T-cell (primary cell): ENCODE results near the gene RTN4RL2. TPM values are rescaled to one million over a fixed set of nuclear protein-coding genes. Genes with fewer than 3 reads are reported as not detected.

ENCODE experiments used
- ATAC-seq, 4 experiments: fragments of 200-7000 bp in 3 of 4; fragments of 150-1000 bp in 1 of 4; cut with Tn5 transposase; replicated peaks in 1 of 4; 1 replicate in 3 of 4; 2 replicates in 1 of 4; pipeline ENCODE4 v1.10.0; 2021; ENCODE audit warnings: moderate library complexity in 3 of 4, mild to moderate bottlenecking in 2 of 4, moderate number of reproducible peaks in 1 of 4
- CTCF ChIA-PET, 2 donors: fragments of 300-600 bp; sonication (Branson Sonifier 250); formaldehyde crosslinking; loops; one replicate each; lab custom pipeline; 2022; ENCODE audit warnings: antibody characterized with exemption in 2 of 2; lab: Charles Lee
- POLR2A ChIA-PET, 2 donors: fragments of 300-600 bp; sonication (Branson Sonifier 250); formaldehyde crosslinking; loops; one replicate each; lab custom pipeline; 2022; ENCODE audit warnings: antibody characterized with exemption in 2 of 2; lab: Charles Lee
- DNase-seq, 35 experiments: peaks; one replicate each; pipeline versions ENCODE4 v3.0.0 to v3.0.0-alpha.2; 2013 to 2023
- H3K27ac ChIP-seq: one replicate; pipeline ENCODE4 v1.5.1; 2013; ENCODE audit warnings: low read length
- H3K27me3 ChIP-seq, 2 experiments: replicated peaks in 1 of 2; 1 replicate in 1 of 2; 2 replicates in 1 of 2; pipeline versions ENCODE4 v1.6.1 to v1.7.0; 2013; ENCODE audit warnings: low read length in 1 of 2, mixed read lengths in 1 of 2; ENCODE audit not compliant: control insufficient read depth in 2 of 2, insufficient read depth in 2 of 2; ENCODE audit errors: extremely low read depth in 1 of 2
- H3K36me3 ChIP-seq, 2 donors: 1 replicate in 1 of 2; 2 replicates in 1 of 2; pipeline versions ENCODE4 v1.6.1 to v1.7.0; 2013; ENCODE audit warnings: low read length in 1 of 2; ENCODE audit not compliant: control insufficient read depth in 2 of 2, insufficient read depth in 1 of 2; ENCODE audit errors: extremely low read depth in 1 of 2
- H3K4me1 ChIP-seq, 2 experiments: 1 replicate in 1 of 2; 2 replicates in 1 of 2; pipeline versions ENCODE4 v1.6.1 to v1.7.0; 2013; ENCODE audit warnings: low read length in 2 of 2, mixed read lengths in 1 of 2; ENCODE audit not compliant: insufficient read depth in 2 of 2, control insufficient read depth in 1 of 2; ENCODE audit errors: extremely low read depth in 1 of 2
- H3K4me3 ChIP-seq, 2 donors: 1 replicate in 1 of 2; 2 replicates in 1 of 2; pipeline versions ENCODE4 v1.5.1 to v1.7.0; 2013; ENCODE audit warnings: mild to moderate bottlenecking in 2 of 2, low read length in 1 of 2, moderate library complexity in 1 of 2; ENCODE audit not compliant: control insufficient read depth in 1 of 2; ENCODE audit errors: extremely low read depth in 1 of 2
- H3K9me3 ChIP-seq: 2 replicates; pipeline ENCODE4 v1.7.0; 2013
- H3K27ac Mint-ChIP-seq, 2 donors: one replicate each; pipeline ENCODE4 v1.8.0; 2020 to 2021; ENCODE audit warnings: mild to moderate bottlenecking in 2 of 2, mixed read lengths in 2 of 2
- H3K27me3 Mint-ChIP-seq, 2 donors: one replicate each; pipeline ENCODE4 v1.8.0; 2021 to 2022; ENCODE audit warnings: mixed read lengths in 2 of 2
- H3K36me3 Mint-ChIP-seq: one replicate; pipeline ENCODE4 v1.8.0; 2021; ENCODE audit warnings: mixed read lengths
- H3K4me1 Mint-ChIP-seq, 3 donors: one replicate each; pipeline ENCODE4 v1.8.0; 2020 to 2022; ENCODE audit warnings: mixed read lengths in 3 of 3, mild to moderate bottlenecking in 1 of 3
- H3K4me3 Mint-ChIP-seq, 3 donors: one replicate each; pipeline ENCODE4 v1.8.0; 2020 to 2022; ENCODE audit warnings: mild to moderate bottlenecking in 3 of 3, mixed read lengths in 3 of 3, moderate library complexity in 3 of 3
- H3K9me3 Mint-ChIP-seq, 3 donors: one replicate each; pipeline ENCODE4 v1.8.0; 2020 to 2022; ENCODE audit warnings: mixed read lengths in 3 of 3
- WGBS: methylation state at CpG from one replicate; pipeline ENCODE4 v1.1.5; 2013; ENCODE audit warnings: missing lambda C conversion rate; ENCODE audit not compliant: insufficient coverage; 5-methylcytosine and 5-hydroxymethylcytosine counted together
- total RNA-seq, 35 experiments: library from RNA in 6 of 35; stranded (reverse) in 6 of 35; fragments of 120-200 nt in 1 of 35; gene quantifications; one replicate each; pipeline versions ENCODE4 v1.2.1 to v1.2.4 and lab custom pipeline; 2013 to 2026

RTN4RL2 gene
- total RNA-seq, 5 donors from 2014 or later (not counting 1 experiment from before 2014, with no cell fraction given): 0.15 to 1.1 (median 0.29) TPM

DNA sequence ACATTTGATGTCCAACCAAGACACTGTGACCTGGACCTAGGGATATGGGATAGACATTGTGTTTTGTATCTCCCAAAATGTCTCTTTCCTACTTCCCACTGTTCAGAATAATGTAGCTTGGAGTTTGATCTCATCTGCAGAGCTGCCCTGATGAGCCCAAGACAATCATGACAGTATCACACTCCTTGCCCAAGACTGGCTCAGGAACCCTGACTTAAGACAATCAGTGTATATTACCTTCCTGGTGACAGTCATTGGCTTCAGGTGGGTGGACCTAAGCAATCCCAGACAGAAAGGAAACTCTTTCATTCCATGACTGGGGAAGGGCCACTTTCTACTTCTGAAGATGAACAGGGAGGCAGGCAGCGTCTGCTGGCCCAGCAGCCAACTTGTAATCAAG is 14.3 kb upstream of the RTN4RL2 start:
- ATAC-seq: no peak
- H3K27ac ChIP-seq: no peak overlapping the region
- no peaks in the 10 kb centered on the region for H3K9me3 ChIP-seq
- H3K4me1 Mint-ChIP-seq: no peaks in the 10 kb centered on the region
- POLR2A ChIA-PET: interaction anchor here in 1 of 2 donors (0.7 kb wide), 1 partner anchor 1078 kb away, joined by 4 read pairs; no protein-coding TSS in a partner anchor
- H3K4me3 Mint-ChIP-seq: no peak overlapping the region
- CTCF ChIA-PET: interaction anchor here in 1 of 2 donors (1.6 kb wide), 1 partner anchor 11 kb away, joined by 5 read pairs; no protein-coding TSS in a partner anchor
- no peak overlapping the region for H3K4me3 ChIP-seq
- no peaks in the 10 kb centered on the region for H3K36me3 Mint-ChIP-seq
- H3K4me1 ChIP-seq: no peaks in the 10 kb centered on the region
- DNase-seq: no peak
- H3K27me3 ChIP-seq: peaks cover 0 to 12% of the 10 kb centered on the region in 2 experiments
- 67% methylated on average over 1 of the region's 1 CpG for WGBS
- H3K36me3 ChIP-seq: no peaks in the 10 kb centered on the region
- peaks cover 14 to 17% of the 10 kb centered on the region in 2 donors for H3K27me3 Mint-ChIP-seq
- H3K27ac Mint-ChIP-seq: no peak overlapping the region
- no peaks in the 10 kb centered on the region for H3K9me3 Mint-ChIP-seq

DNA sequence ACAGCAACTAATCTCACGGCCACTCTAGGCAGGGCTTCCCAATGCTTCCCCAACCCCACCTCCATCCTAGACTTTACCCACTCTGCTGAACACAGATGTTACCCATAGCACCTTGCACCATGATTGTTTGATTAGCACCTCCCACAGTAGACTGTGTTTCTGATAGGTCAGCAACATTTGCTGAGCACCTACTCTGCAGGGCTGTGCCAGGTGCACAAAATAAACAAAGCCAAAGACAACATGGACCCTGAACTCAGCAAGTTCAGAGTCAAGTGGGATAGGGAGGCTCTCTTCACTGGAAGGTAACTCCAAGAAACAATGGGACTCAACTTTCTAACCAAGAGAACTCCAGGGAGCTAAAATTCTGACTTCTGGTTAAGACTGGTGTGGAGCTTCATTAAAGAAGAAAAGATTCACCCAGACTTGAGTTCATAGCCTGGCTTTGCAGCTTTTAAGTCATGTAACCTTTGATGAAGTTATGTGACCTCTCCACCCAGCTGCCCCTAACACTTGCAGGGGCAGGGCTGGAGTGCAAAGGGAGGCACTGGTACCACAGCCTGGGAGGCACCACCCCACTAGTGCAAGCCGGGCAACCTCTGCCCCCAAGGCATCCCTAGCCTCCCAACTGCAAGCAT is 6.7 kb upstream of the RTN4RL2 start:
- Histone ChIP-seq H3K9me3 (no peaks in the 10 kb centered on the region), H3K4me1 (peaks cover 2 to 17% of the 10 kb centered on the region in 2 experiments), H3K36me3 (no peaks in the 10 kb centered on the region), H3K27me3 (peaks cover 0 to 35% of the 10 kb centered on the region in 2 experiments), H3K4me3 (no peak overlapping the region), H3K27ac (no peak overlapping the region)
- Mint-ChIP-seq H3K9me3 (no peaks in the 10 kb centered on the region), H3K4me3 (no peak overlapping the region), H3K27me3 (peaks cover 16 to 26% of the 10 kb centered on the region in 2 donors), H3K27ac (no peak overlapping the region), H3K4me1 (peaks cover 11 to 15% (median 13%) of the 10 kb centered on the region in 3 donors), H3K36me3 (no peaks in the 10 kb centered on the region)
- POLR2A ChIA-PET: no interaction called here
- 92% methylated on average over 2 of the region's 2 CpGs for WGBS
- CTCF ChIA-PET: no interaction called here
- DNase-seq (no peak), ATAC-seq (no peak)

DNA sequence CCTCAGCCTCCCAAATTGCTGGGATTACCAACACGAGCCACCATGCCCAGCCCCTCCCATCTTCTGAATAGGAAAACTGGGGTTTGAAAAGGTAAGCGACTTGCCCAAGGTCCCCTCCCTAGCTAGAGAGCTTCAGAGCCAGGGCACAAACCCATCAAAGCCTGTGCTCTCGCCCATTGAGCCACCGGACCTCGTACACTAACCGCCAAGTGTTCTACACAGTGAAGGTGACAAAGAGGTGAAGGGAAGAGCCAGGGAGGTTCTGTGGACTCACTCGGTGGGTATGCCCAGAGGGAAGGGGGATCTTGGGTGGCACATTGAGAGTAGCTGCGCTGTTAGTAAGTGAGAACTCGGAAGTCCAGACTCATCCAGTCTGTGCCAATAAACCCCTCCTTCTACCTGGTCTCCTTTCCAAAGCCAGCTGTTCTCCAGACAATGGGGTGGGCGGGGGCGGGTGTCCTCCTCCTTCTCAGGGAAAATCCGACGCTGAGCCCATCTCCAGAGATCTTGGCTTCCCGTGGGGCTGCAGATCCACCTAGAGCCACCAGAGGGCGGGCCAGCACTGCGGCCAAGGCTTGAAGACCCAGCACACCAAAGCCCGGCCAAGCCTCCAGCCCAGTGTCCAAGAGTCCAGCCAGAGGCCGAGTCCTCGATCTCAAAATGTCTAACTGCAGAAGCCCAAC is 3.2 kb upstream of the RTN4RL2 start:
- H3K27ac ChIP-seq: no peak overlapping the region
- Mint-ChIP-seq H3K9me3 (no peaks in the 10 kb centered on the region), H3K4me1 (peaks cover 23 to 32% (median 31%) of the 10 kb centered on the region in 3 donors), H3K27ac (no peak overlapping the region), H3K4me3 (peak overlapping the region; percentile 50 to 97 (median 61)), H3K36me3 (no peaks in the 10 kb centered on the region), H3K27me3 (peaks cover 33 to 38% of the 10 kb centered on the region in 2 donors)
- 0% methylated on average over 10 of the region's 19 CpGs for WGBS
- no peaks in the 10 kb centered on the region for H3K36me3 ChIP-seq
- ChIA-PET POLR2A (interaction anchor here in 1 of 2 donors (0.6 kb wide), 1 partner anchor 10 kb away, joined by 4 read pairs; no protein-coding TSS in a partner anchor), CTCF (interaction anchor here (0.5 to 5.8 kb wide), 40 partner anchors 10 to 286 kb away, joined by 3 to 46 read pairs (median 5); partner anchors contain the start of genes TIMM10 (in 1 of the 2) and UBE2L6 (in 1 of the 2))
- peaks cover 14 to 41% of the 10 kb centered on the region in 2 experiments for H3K4me1 ChIP-seq
- ATAC-seq: peak; percentile 45 to 70 (median 58)
- H3K9me3 ChIP-seq: no peaks in the 10 kb centered on the region
- H3K4me3 ChIP-seq: no peak overlapping the region
- H3K27me3 ChIP-seq: peaks cover 4 to 65% of the 10 kb centered on the region in 2 experiments
- DNase-seq: peak in 34 of 35 experiments; percentile 28 to 84 (median 60)

DNA sequence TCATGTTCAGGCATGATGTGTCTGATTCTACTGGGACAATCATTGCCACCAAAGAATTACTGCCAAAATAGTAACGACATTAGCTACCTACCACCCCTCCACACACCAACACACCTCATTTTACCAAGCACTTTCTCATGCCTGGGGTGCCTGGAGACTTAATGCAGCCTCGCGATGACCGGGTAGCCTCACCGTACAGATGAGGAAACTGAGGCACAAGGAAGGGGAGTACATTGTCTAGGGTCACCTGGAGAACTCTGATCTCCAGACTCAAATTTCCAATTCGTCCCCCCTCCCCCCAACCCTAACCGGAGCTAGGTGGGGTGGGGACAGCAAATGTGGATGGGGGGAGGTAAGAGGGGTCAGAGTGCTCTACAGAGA is 2.7 kb upstream of the RTN4RL2 start:
- Mint-ChIP-seq H3K9me3 (no peaks in the 10 kb centered on the region), H3K4me3 (peak overlapping the region; percentile 50 to 97 (median 61)), H3K27ac (no peak overlapping the region), H3K4me1 (peaks cover 23 to 35% (median 31%) of the 10 kb centered on the region in 3 donors), H3K36me3 (no peaks in the 10 kb centered on the region), H3K27me3 (peaks cover 33 to 42% of the 10 kb centered on the region in 2 donors)
- no peak overlapping the region for H3K27ac ChIP-seq
- no peaks in the 10 kb centered on the region for H3K9me3 ChIP-seq
- 20% methylated on average over 1 of the region's 7 CpGs for WGBS
- peaks cover 4 to 70% of the 10 kb centered on the region in 2 experiments for H3K27me3 ChIP-seq
- H3K4me1 ChIP-seq: peaks cover 14 to 44% of the 10 kb centered on the region in 2 experiments
- peak; percentile 15 to 29 (median 19) for ATAC-seq
- H3K4me3 ChIP-seq: no peak overlapping the region
- no peak for DNase-seq
- CTCF ChIA-PET: interaction anchor here (0.6 to 5.8 kb wide), 47 partner anchors 10 to 257 kb away, joined by 3 to 46 read pairs (median 5); partner anchors contain the start of genes TIMM10 (in 1 of the 2) and UBE2L6 (in 1 of the 2)
- H3K36me3 ChIP-seq: no peaks in the 10 kb centered on the region
- POLR2A ChIA-PET: interaction anchor here (0.6 kb wide), 7 partner anchors 11 to 604 kb away, joined by 3 to 12 read pairs (median 6); no protein-coding TSS in a partner anchor

DNA sequence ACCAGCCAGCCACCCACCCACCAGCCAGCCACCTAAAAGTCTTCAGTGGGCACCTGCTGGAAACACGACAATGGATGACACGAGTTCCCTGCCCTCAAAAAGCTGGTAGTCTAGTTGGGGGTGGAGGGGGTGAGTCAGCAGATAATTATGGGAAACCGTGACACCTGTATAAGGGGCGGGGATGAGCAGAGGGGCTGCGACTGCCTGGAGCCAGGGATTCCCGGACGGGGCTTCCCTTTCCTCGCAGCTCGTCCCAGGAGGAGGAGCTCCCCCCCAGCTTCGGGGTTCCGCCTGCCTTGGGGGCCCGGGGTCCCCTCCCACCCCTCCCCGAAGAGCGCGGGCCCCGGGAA is 2.3 kb upstream of the RTN4RL2 start:
- Histone ChIP-seq H3K4me1 (peaks cover 14 to 44% of the 10 kb centered on the region in 2 experiments), H3K27me3 (peaks cover 4 to 73% of the 10 kb centered on the region in 2 experiments), H3K27ac (no peak overlapping the region), H3K9me3 (no peaks in the 10 kb centered on the region), H3K36me3 (no peaks in the 10 kb centered on the region), H3K4me3 (peak overlapping the region in 1 of 2 donors; percentile 39)
- Mint-ChIP-seq H3K9me3 (no peaks in the 10 kb centered on the region), H3K4me3 (peak overlapping the region; percentile 31 to 97 (median 50)), H3K4me1 (peaks cover 23 to 39% (median 31%) of the 10 kb centered on the region in 3 donors), H3K27ac (no peak overlapping the region), H3K27me3 (peaks cover 33 to 46% of the 10 kb centered on the region in 2 donors), H3K36me3 (no peaks in the 10 kb centered on the region)
- POLR2A ChIA-PET: interaction anchor here (0.6 kb wide), 7 partner anchors 11 to 604 kb away, joined by 3 to 12 read pairs (median 6); no protein-coding TSS in a partner anchor
- peak in 2 of 35 experiments; percentile 4 to 28 for DNase-seq
- CTCF ChIA-PET: interaction anchor here (0.5 to 5.8 kb wide), 47 partner anchors 9 to 342 kb away, joined by 3 to 46 read pairs (median 5); partner anchors contain the start of genes TIMM10 (in 1 of the 2) and UBE2L6 (in 1 of the 2)
- ATAC-seq: no peak
- WGBS: 0% methylated on average over 5 of the region's 16 CpGs
